ENCODE measurements around the gene FANCD2.

- TF ChIP-seq, protein P1, sequence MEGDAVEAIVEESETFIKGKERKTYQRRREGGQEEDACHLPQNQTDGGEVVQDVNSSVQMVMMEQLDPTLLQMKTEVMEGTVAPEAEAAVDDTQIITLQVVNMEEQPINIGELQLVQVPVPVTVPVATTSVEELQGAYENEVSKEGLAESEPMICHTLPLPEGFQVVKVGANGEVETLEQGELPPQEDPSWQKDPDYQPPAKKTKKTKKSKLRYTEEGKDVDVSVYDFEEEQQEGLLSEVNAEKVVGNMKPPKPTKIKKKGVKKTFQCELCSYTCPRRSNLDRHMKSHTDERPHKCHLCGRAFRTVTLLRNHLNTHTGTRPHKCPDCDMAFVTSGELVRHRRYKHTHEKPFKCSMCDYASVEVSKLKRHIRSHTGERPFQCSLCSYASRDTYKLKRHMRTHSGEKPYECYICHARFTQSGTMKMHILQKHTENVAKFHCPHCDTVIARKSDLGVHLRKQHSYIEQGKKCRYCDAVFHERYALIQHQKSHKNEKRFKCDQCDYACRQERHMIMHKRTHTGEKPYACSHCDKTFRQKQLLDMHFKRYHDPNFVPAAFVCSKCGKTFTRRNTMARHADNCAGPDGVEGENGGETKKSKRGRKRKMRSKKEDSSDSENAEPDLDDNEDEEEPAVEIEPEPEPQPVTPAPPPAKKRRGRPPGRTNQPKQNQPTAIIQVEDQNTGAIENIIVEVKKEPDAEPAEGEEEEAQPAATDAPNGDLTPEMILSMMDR (IDR thresholded peaks at IDR 0.05; ENCODE audit: insufficient read depth, low read length): no peak
- TF ChIP-seq REST (IDR thresholded peaks at IDR 0.05; ENCODE audit: insufficient replicate concordance, low read depth) (no peak), POLR2AphosphoS5 (IDR thresholded peaks at IDR 0.05; ENCODE audit: low read depth) (no peak), GABPA (IDR thresholded peaks at IDR 0.05; ENCODE audit: low read depth) (no peak), SPI1 (IDR thresholded peaks at IDR 0.05; ENCODE audit: borderline replicate concordance, low read depth) (no peak)
These were observed 21.6 kb downstream of the FANCD2 start for GRCh38 chr3:10047876-10048275.
